HEK293 (cell line): ENCODE measurements around the gene TLE3.

Experiments
- BCL6B ChIP-seq: fragments of 450-650 bp; formaldehyde crosslinking; IDR thresholded peaks from 2 replicates; pipeline ENCODE4 v1.5.1; 2017; ENCODE audit warnings: missing biosample characterization, missing genetic modification characterization
- HOXC10 ChIP-seq: sonication (generic); formaldehyde crosslinking; IDR thresholded peaks from 2 replicates; pipeline ENCODE4 v1.8.1; 2023; ENCODE audit warnings: mild to moderate bottlenecking, missing genetic modification reagents
- OSR2 ChIP-seq: fragments of 450-650 bp; formaldehyde crosslinking; IDR thresholded peaks from 2 replicates; pipeline ENCODE4 v1.5.1; 2016; ENCODE audit warnings: missing biosample characterization, missing genetic modification characterization
- SETDB1 ChIP-seq: IDR thresholded peaks from one replicate; pipeline ENCODE4 v1.6.1; 2017; ENCODE audit warnings: mild to moderate bottlenecking, low read length, moderate library complexity, mixed read lengths; ENCODE audit not compliant: insufficient read length
- TCF7L2 ChIP-seq: IDR thresholded peaks from 2 replicates; pipeline ENCODE4 v1.6.1; 2011; ENCODE audit warnings: low read depth, mild to moderate bottlenecking, inconsistent platforms, low read length, moderate library complexity, borderline replicate concordance
- TRIM28 ChIP-seq: IDR thresholded peaks from 2 replicates; pipeline ENCODE4 v1.6.1; 2011; ENCODE audit warnings: low read length, control low read depth, borderline replicate concordance
- YY1 ChIP-seq: fragments of 450-650 bp; formaldehyde crosslinking; IDR thresholded peaks from 2 replicates; pipeline ENCODE4 v1.5.1; 2018; ENCODE audit warnings: missing biosample characterization, missing genetic modification characterization
- ZBTB11 ChIP-seq: fragments of 450-650 bp; formaldehyde crosslinking; conservative IDR thresholded peaks from 2 replicates; pipeline ENCODE4 v1.5.1; 2016; ENCODE audit warnings: low read depth, missing biosample characterization, missing genetic modification characterization
- ZBTB26 ChIP-seq: fragments of 450-650 bp; formaldehyde crosslinking; optimal IDR thresholded peaks from 2 replicates; pipeline ENCODE3; 2016; ENCODE audit warnings: missing biosample characterization, mild to moderate bottlenecking, missing genetic modification characterization
- ZBTB8A ChIP-seq: fragments of 450-650 bp; formaldehyde crosslinking; IDR thresholded peaks from 2 replicates; pipeline ENCODE4 v1.5.1; 2016; ENCODE audit warnings: missing biosample characterization, missing genetic modification characterization
- ZNF112 ChIP-seq: fragments of 450-650 bp; formaldehyde crosslinking; IDR thresholded peaks from 2 replicates; pipeline ENCODE4 v1.5.0; 2017; ENCODE audit warnings: missing biosample characterization, missing genetic modification characterization
- ZNF121 ChIP-seq: fragments of 450-650 bp; formaldehyde crosslinking; IDR thresholded peaks from 2 replicates; pipeline ENCODE4 v1.5.1; 2016; ENCODE audit warnings: missing biosample characterization, missing genetic modification characterization
- ZNF140 ChIP-seq: fragments of 450-650 bp; formaldehyde crosslinking; IDR thresholded peaks from 2 replicates; pipeline ENCODE4 v1.5.1; 2016; ENCODE audit warnings: missing biosample characterization, missing genetic modification characterization
- ZNF2 ChIP-seq: fragments of 450-650 bp; formaldehyde crosslinking; IDR thresholded peaks from 2 replicates; pipeline ENCODE4 v1.5.1; 2016; ENCODE audit warnings: missing biosample characterization, missing genetic modification characterization
- ZNF202 ChIP-seq: fragments of 450-650 bp; formaldehyde crosslinking; IDR thresholded peaks from 2 replicates; pipeline ENCODE4 v1.5.1; 2016; ENCODE audit warnings: missing biosample characterization, missing genetic modification characterization, borderline replicate concordance
- ZNF214 ChIP-seq: fragments of 450-650 bp; formaldehyde crosslinking; IDR thresholded peaks from 2 replicates; pipeline ENCODE4 v1.5.1; 2017; ENCODE audit warnings: missing biosample characterization, mild to moderate bottlenecking, missing genetic modification characterization, borderline replicate concordance
- ZNF239 ChIP-seq: fragments of 450-650 bp; formaldehyde crosslinking; IDR thresholded peaks from 2 replicates; pipeline ENCODE4 v1.5.1; 2016; ENCODE audit warnings: missing biosample characterization, missing genetic modification characterization
- ZNF280C ChIP-seq: fragments of 450-650 bp; formaldehyde crosslinking; IDR thresholded peaks from 2 replicates; pipeline ENCODE4 v1.5.1; 2016; ENCODE audit warnings: missing biosample characterization, missing genetic modification characterization
- ZNF280D ChIP-seq: fragments of 450-650 bp; formaldehyde crosslinking; IDR thresholded peaks from 2 replicates; pipeline ENCODE4 v1.5.1; 2016; ENCODE audit warnings: missing biosample characterization, missing genetic modification characterization
- ZNF311 ChIP-seq: fragments of 450-650 bp; formaldehyde crosslinking; IDR thresholded peaks from 2 replicates; pipeline ENCODE4 v1.5.1; 2017; ENCODE audit warnings: missing biosample characterization, missing genetic modification characterization, borderline replicate concordance
- ZNF341 ChIP-seq: fragments of 450-650 bp; formaldehyde crosslinking; IDR thresholded peaks from 2 replicates; pipeline ENCODE4; 2016; ENCODE audit warnings: low read depth, missing biosample characterization, missing genetic modification characterization
- ZNF529 ChIP-seq: fragments of 450-650 bp; formaldehyde crosslinking; IDR thresholded peaks from 2 replicates; pipeline ENCODE4 v1.5.1; 2017; ENCODE audit warnings: missing genetic modification characterization, missing biosample characterization; ENCODE audit not compliant: insufficient replicate concordance
- ZNF549 ChIP-seq: fragments of 450-650 bp; IDR thresholded peaks from 2 replicates; pipeline ENCODE4 v1.5.1; 2018; ENCODE audit warnings: missing biosample characterization, missing genetic modification characterization, mild to moderate bottlenecking, inconsistent platforms, moderate library complexity
- ZNF580 ChIP-seq: fragments of 450-650 bp; formaldehyde crosslinking; IDR thresholded peaks from 2 replicates; pipeline ENCODE4 v1.5.1; 2016; ENCODE audit warnings: missing biosample characterization, missing genetic modification characterization
- ZNF776 ChIP-seq: fragments of 450-650 bp; formaldehyde crosslinking; IDR thresholded peaks from 2 replicates; pipeline ENCODE4 v1.5.0; 2017; ENCODE audit warnings: missing biosample characterization, missing genetic modification characterization, borderline replicate concordance
- ZNF830 ChIP-seq: fragments of 450-650 bp; IDR thresholded peaks from 2 replicates; pipeline ENCODE4 v1.5.0; 2018; ENCODE audit warnings: missing biosample characterization, missing genetic modification characterization, low read depth, mild to moderate bottlenecking, moderate library complexity
- ZNF843 ChIP-seq: fragments of 450-650 bp; formaldehyde crosslinking; IDR thresholded peaks from 2 replicates; pipeline ENCODE4 v1.5.1; 2016; ENCODE audit warnings: missing biosample characterization, missing genetic modification characterization

Gene TLE3

GRCh38 chr15:70111203-70112073, 13.7 kb upstream of the TLE3 start (continued):
- TF ChIP-seq ZBTB26 (tag by site-specific recombination) (no peak), YY1 (tag by site-specific recombination) (0 out of 2 replicates have a peak, but pooled peaks have one; percentile 37), TCF7L2 (peak; percentile 48; the same call in 1 of the 2 replicates), ZNF776 (tag by site-specific recombination) (no peak), SETDB1 (no peak), HOXC10 (CRISPR knock-in tag) (no peak), ZNF549 (no peak), ZNF121 (no peak), ZNF830 (tag by site-specific recombination) (no peak), ZNF280C (no peak), ZNF280D (tag by site-specific recombination) (peak; percentile 77; the same call in 1 of the 2 replicates), ZNF2 (tag by site-specific recombination) (0 out of 2 replicates have a peak, but pooled peaks have one; percentile 63), ZNF311 (tag by site-specific recombination) (no peak), ZNF843 (tag by site-specific recombination) (no peak; the same call in 1 of the 2 replicates), ZNF341 (tag by site-specific recombination) (peak; percentile 61), OSR2 (tag by site-specific recombination) (0 out of 2 replicates have a peak, but pooled peaks have one; percentile 25), ZNF214 (no peak), TRIM28 (0 out of 2 replicates have a peak, but pooled peaks have one; percentile 12), ZNF202 (no peak), ZBTB11 (tag by site-specific recombination) (0 out of 2 replicates have a peak, but pooled peaks have one; percentile 13), ZNF529 (tag by site-specific recombination) (no peak), ZNF580 (peak; percentile 93), BCL6B (tag by site-specific recombination) (no peak), ZNF239 (tag by site-specific recombination) (no peak), ZNF112 (tag by site-specific recombination) (no peak), ZBTB8A (tag by site-specific recombination) (no peak; the same call in 1 of the 2 replicates), ZNF140 (tag by site-specific recombination) (peak; percentile 82; the same call in 1 of the 2 replicates)
